ENCODE measurements around the gene SWI5.

SWI5 gene

GRCh38 chr9:128310461-128310860, 34.4 kb downstream of the SWI5 start:
- TF ChIP-seq GATA3 (IDR thresholded peaks at IDR 0.05; ENCODE audit: low read depth, low read length) (no peak), GATA2 (IDR thresholded peaks at IDR 0.05; ENCODE audit: low read depth, low read length) (no peak)

DNA sequence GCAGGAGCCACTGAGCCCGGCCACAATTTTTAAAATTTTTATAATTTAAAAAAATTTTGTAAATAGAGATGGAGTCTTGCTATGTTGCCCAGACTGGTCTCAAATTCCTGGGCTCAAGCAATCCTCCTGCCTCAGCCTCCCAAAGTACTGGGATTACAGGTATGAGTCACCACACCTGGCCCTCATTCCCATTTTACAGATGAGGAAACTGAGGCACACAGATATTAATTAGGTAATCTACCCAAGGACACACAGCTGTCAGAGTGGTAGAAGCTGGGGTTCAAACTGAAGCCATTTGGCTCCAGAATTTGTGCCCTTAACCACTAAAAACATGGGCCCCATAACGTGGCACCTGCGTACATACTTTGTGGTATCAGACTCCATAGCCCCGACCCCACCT, 38.6 kb downstream of the SWI5 start:
- no peak for TF ChIP-seq GATA3 (IDR thresholded peaks at IDR 0.05; ENCODE audit: low read depth, low read length)
- no peak for TF ChIP-seq GATA2 (IDR thresholded peaks at IDR 0.05; ENCODE audit: low read depth, low read length)

- TF ChIP-seq GATA2 (IDR thresholded peaks at IDR 0.05; ENCODE audit: low read depth, low read length) (no peak), GATA3 (IDR thresholded peaks at IDR 0.05; ENCODE audit: low read depth, low read length) (no peak)
These were observed 40.3 kb downstream of the SWI5 start for GRCh38 chr9:128316421-128316820.

- TF ChIP-seq GATA2 (IDR thresholded peaks at IDR 0.05; ENCODE audit: low read depth, low read length) (no peak), GATA3 (IDR thresholded peaks at IDR 0.05; ENCODE audit: low read depth, low read length) (no peak)
These were observed 41.6 kb downstream of the SWI5 start for GRCh38 chr9:128317629-128318028.

DNA sequence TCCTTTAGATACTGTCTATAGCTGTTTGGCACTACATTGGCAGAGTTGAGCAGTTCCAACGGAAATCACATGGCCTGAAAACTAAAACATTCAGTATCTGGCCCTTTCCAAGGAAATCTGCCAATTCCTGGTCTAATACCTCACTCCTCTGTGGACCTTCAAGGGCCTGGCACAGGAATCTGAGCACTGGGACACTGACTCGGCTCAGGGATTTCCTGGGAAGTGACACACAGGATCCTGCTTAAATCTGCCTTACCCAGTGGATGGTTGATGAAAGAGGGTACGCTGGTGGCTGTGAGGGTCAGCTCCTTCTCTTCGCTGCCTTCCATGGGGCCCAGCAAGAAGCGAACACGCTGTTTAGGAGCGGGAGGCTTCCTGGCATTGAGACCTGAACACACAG, 45.3 kb downstream of the SWI5 start:
- TF ChIP-seq GATA2 (IDR thresholded peaks at IDR 0.05; ENCODE audit: low read depth, low read length) (no peak), GATA3 (IDR thresholded peaks at IDR 0.05; ENCODE audit: low read depth, low read length) (no peak)

GRCh38 chr9:128321879-128322403, 45.9 kb downstream of the SWI5 start:
- no peak for TF ChIP-seq GATA2 (IDR thresholded peaks at IDR 0.05; ENCODE audit: low read depth, low read length)
- TF ChIP-seq GATA3 (IDR thresholded peaks at IDR 0.05; ENCODE audit: low read depth, low read length): no peak

DNA sequence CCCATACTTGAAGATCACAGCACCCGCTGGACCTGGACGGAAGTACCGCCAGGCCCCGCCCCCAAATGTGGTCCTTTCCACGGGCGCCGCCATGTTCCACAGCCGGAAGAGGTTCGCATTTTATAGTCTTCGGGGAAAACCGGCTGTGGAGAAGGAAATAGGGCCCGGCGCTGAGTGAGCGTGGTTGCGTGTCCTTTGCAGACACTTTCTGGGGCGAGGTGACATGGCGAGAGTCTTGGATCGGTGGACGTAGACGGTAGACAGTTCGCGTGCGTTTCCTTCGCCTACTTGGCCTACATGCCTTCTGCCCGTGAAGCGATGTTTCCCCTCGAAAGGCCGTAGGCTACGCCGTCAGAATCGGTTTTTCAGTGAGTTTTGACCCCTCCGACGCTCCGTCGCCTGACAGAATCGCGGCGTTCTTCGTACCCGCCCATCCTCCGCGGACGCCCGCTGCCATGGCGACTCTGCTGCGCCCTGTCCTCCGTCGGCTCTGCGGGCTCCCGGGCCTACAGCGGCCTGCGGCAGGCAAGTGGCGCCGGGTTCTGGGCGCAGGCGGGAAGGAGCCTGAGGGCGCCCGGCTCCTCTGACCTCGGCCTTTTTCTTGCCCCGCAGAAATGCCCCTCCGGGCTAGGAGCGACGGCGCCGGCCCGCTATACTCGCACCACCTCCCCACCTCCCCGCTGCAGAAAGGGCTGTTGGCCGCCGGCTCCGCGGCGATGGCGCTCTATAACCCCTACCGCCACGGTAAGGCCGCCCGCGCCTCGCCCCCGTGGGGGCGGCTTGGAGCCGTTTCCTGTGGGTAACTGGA, 46.5 kb downstream of the SWI5 start, which contains the start of the genes COQ4 and TRUB2:
Gene COQ4 (plus strand): TSS at position 436 of the 808 bp plus-strand sequence. CDS start 20 bp downstream, at position 456.
Gene TRUB2 (minus strand): TSS at position 44 of the 808 bp plus-strand sequence. CDS start 39 bp downstream, at position 5.
- TF ChIP-seq GATA3 (IDR thresholded peaks at IDR 0.05; ENCODE audit: low read depth, low read length): no peak
- no peak for TF ChIP-seq GATA2 (IDR thresholded peaks at IDR 0.05; ENCODE audit: low read depth, low read length)

DNA sequence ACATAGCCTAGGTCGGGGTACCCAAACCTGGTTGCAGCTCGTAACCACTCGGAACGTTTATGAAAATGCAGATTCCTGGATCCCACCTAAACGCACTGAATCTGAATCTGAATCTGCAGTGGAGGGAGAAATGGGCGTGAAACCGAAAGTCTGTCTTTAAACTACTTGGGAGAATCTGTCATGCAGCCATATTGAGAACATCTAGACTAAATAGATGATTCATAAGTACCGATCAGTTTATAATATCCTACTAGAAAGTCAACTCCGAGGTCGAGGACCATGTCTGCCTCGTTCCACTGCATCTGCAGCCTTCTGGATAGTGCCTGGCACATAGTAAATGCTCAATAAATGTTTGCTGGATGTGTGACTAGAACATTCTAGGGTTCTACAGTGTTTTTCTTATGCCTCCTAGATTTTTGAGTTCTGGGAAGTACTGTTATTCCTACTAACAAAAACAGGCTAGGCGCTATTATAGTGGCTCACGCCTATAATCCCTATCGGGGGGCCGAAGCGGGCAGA, 47.2 kb downstream of the SWI5 start:
- TF ChIP-seq GATA3 (IDR thresholded peaks at IDR 0.05; ENCODE audit: low read depth, low read length) (no peak), GATA2 (IDR thresholded peaks at IDR 0.05; ENCODE audit: low read depth, low read length) (no peak)

GRCh38 chr9:128323791-128324190, 47.7 kb downstream of the SWI5 start:
- TF ChIP-seq GATA2 (IDR thresholded peaks at IDR 0.05; ENCODE audit: low read depth, low read length) (no peak), GATA3 (IDR thresholded peaks at IDR 0.05; ENCODE audit: low read depth, low read length) (no peak)

DNA sequence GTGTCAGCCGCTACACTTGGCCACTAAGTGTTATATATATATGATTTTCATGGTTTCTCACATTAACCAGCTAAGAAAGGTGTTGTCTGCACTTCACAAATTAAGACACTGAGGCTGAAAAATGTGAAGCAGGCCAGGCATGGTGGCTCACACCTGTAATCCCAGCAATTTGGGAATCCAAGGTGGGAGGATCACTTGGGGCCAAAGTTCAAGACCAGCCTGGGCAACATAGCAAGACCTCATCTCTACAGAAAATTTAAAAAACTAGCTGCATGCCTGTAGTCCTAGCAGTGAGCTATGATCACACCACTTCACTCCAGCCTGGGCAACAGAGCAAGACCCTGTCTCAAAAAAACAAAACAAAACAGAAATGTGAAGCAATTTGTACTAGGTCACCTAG, 48.3 kb downstream of the SWI5 start:
- TF ChIP-seq GATA3 (IDR thresholded peaks at IDR 0.05; ENCODE audit: low read depth, low read length) (no peak), GATA2 (IDR thresholded peaks at IDR 0.05; ENCODE audit: low read depth, low read length) (no peak)

- TF ChIP-seq GATA2 (IDR thresholded peaks at IDR 0.05; ENCODE audit: low read depth, low read length) (no peak), GATA3 (IDR thresholded peaks at IDR 0.05; ENCODE audit: low read depth, low read length) (no peak)
These were observed 49.6 kb downstream of the SWI5 start for GRCh38 chr9:128325629-128326028.

DNA sequence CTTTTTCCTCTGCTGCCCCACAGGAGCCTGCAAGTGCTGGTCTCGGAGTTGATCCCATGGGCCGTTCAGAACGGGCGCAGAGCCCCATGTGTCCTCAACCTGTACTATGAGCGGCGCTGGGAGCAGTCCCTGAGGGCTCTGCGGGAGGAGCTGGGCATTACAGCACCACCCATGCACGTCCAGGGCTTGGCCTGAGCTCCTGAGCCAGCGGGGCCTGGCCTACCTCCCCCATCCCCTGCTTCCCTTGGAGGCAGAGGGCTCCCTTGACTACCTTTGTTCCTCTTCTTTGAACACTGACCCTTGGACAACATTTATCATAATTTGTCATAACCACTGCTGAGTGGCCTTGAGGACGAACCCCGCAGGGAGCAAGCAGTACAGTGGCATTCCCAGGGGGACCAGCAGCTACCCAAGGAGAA, 57.4 kb downstream of the SWI5 start:
- TF ChIP-seq GATA3 (IDR thresholded peaks at IDR 0.05; ENCODE audit: low read depth, low read length) (no peak), GATA2 (IDR thresholded peaks at IDR 0.05; ENCODE audit: low read depth, low read length) (no peak)

DNA sequence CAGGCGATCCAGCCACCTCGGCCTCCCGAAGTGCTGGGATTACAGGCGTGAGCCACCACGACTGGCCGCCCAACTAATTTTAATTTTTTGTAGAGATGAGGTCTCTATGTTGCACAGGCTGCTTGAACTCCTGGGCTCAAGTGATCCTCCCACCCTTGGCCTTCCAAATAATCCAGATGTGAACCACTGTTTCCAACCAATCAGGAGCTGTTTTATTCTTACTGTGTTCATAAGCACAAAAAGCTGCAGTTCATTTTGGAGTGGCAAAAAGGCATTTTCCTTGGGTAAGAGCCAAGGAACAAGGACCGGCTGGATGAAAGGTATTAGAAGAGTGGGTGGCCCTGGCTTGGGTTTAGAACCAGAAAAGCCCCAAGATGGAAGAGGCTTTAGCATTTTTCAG, 59.1 kb downstream of the SWI5 start:
- TF ChIP-seq GATA2 (IDR thresholded peaks at IDR 0.05; ENCODE audit: low read depth, low read length) (no peak), GATA3 (IDR thresholded peaks at IDR 0.05; ENCODE audit: low read depth, low read length) (no peak)

DNA sequence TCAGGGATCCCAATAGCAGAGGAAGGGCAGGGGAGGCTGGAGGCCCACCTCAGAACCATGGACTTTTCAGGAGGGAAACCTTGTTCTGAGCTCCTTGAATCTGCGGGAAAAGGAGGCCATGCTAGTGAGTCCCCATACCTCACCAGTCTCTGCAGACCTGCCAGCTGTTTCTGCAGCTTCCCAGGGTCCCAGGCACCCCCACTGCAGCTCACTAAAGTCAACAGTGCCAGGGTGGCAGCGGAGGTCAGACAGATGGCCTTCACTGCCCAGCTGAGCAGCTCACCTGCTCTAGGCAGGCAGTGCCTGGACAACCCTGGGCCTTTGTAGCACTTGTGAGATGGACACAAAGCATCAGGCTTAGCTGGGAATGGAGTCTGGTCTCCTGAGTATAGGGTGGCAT, 59.8 kb downstream of the SWI5 start:
- TF ChIP-seq GATA3 (IDR thresholded peaks at IDR 0.05; ENCODE audit: low read depth, low read length) (no peak), GATA2 (IDR thresholded peaks at IDR 0.05; ENCODE audit: low read depth, low read length) (no peak)

DNA sequence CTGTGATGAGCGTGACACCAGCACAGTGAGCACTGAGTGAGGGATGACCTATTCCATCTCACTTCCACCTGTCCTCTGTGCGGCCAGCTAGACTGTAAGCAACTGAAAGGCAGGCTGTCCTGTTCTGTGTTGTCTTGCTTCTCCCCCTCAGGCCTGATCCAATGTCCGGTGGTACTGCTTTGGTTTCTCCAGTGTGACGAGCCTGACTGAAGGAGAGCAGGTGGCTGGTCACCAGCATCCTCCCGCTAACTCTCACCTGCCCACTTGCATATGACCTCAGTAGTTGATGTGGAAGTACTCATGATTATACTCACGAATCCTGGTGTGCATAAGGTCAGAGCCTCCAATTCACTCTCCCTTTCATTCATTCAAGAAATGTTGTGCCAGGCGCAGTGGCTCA, 61.9 kb downstream of the SWI5 start:
- no peak for TF ChIP-seq GATA2 (IDR thresholded peaks at IDR 0.05; ENCODE audit: low read depth, low read length)
- no peak for TF ChIP-seq GATA3 (IDR thresholded peaks at IDR 0.05; ENCODE audit: low read depth, low read length)

Data from SH-SY5Y (cell line).